HUES48 (cell line): ENCODE results near the gene ZBTB18.

Experiments
- H3K27ac ChIP-seq: one replicate; pipeline ENCODE4 v1.7.0; 2013; ENCODE audit warnings: low read depth, low read length, inconsistent platforms
- H3K27me3 ChIP-seq: 2 replicates; pipeline ENCODE4 v1.6.1; 2013; ENCODE audit warnings: mild to moderate bottlenecking, low read length; ENCODE audit not compliant: control insufficient read depth, insufficient read depth
- H3K36me3 ChIP-seq: 2 replicates; pipeline ENCODE4 v1.6.1; 2013; ENCODE audit warnings: low read length; ENCODE audit not compliant: control insufficient read depth, insufficient read depth
- H3K4me1 ChIP-seq: 2 replicates; pipeline ENCODE4 v1.6.1; 2013; ENCODE audit warnings: mild to moderate bottlenecking, low read length; ENCODE audit not compliant: control insufficient read depth, insufficient read depth
- H3K4me3 ChIP-seq: 2 replicates; pipeline ENCODE4 v1.5.1; 2013; ENCODE audit warnings: mild to moderate bottlenecking, low read depth, low read length
- H3K9ac ChIP-seq: 2 replicates; pipeline ENCODE4 v1.6.1; 2013; ENCODE audit warnings: mild to moderate bottlenecking, low read depth, low read length, moderate library complexity
- H3K9me3 ChIP-seq: 2 replicates; pipeline ENCODE4 v1.6.1; 2013; ENCODE audit warnings: low read length; ENCODE audit not compliant: control insufficient read depth, insufficient read depth

The ZBTB18 gene

GRCh38 chr1:244063498-244063897, 12.4 kb downstream of the ZBTB18 start:
- H3K4me1 ChIP-seq, result peaks cover 25% of the 10 kb centered on the region

GRCh38 chr1:244064621-244065020, 13.5 kb downstream of the ZBTB18 start:
- peaks cover 22% of the 10 kb centered on the region for H3K4me1 ChIP-seq
- no peak overlapping the region for H3K4me3 ChIP-seq
- no peak overlapping the region for H3K9ac ChIP-seq
- no peaks in the 10 kb centered on the region for H3K27me3 ChIP-seq
- H3K36me3 ChIP-seq, result no peaks in the 10 kb centered on the region
- no peaks in the 10 kb centered on the region for H3K9me3 ChIP-seq
- no peak overlapping the region for H3K27ac ChIP-seq

More at GRCh38 chr1:244063498-244063897, 12.4 kb downstream of the ZBTB18 start:
- no peak overlapping the region for H3K9ac ChIP-seq
- no peak overlapping the region for H3K27ac ChIP-seq
- no peaks in the 10 kb centered on the region for H3K36me3 ChIP-seq
- no peak overlapping the region for H3K4me3 ChIP-seq
- H3K9me3 ChIP-seq, result no peaks in the 10 kb centered on the region
- H3K27me3 ChIP-seq, result no peaks in the 10 kb centered on the region

GRCh38 chr1:244065063-244065793, 14.1 kb downstream of the ZBTB18 start:
- no peaks in the 10 kb centered on the region for H3K9me3 ChIP-seq
- H3K9ac ChIP-seq, result no peak overlapping the region
- H3K27me3 ChIP-seq, result no peaks in the 10 kb centered on the region
- H3K36me3 ChIP-seq, result no peaks in the 10 kb centered on the region
- peaks cover 19% of the 10 kb centered on the region for H3K4me1 ChIP-seq
- H3K27ac ChIP-seq, result no peak overlapping the region
- no peak overlapping the region for H3K4me3 ChIP-seq

GRCh38 chr1:244065960-244066388, 14.9 kb downstream of the ZBTB18 start:
- Histone ChIP-seq H3K4me1 (peaks cover 19% of the 10 kb centered on the region), H3K36me3 (no peaks in the 10 kb centered on the region), H3K27me3 (no peaks in the 10 kb centered on the region), H3K27ac (no peak overlapping the region), H3K9ac (no peak overlapping the region), H3K4me3 (no peak overlapping the region), H3K9me3 (no peaks in the 10 kb centered on the region)

- Histone ChIP-seq H3K9ac (no peak overlapping the region), H3K4me1 (peaks cover 11% of the 10 kb centered on the region), H3K36me3 (no peaks in the 10 kb centered on the region), H3K27ac (no peak overlapping the region), H3K27me3 (no peaks in the 10 kb centered on the region), H3K4me3 (no peak overlapping the region), H3K9me3 (no peaks in the 10 kb centered on the region)
Observed at GRCh38 chr1:244066954-244067716, 16.1 kb downstream of the ZBTB18 start.

- Histone ChIP-seq H3K4me1 (peaks cover 4% of the 10 kb centered on the region), H3K27me3 (no peaks in the 10 kb centered on the region), H3K9me3 (no peaks in the 10 kb centered on the region), H3K4me3 (no peak overlapping the region), H3K27ac (no peak overlapping the region), H3K9ac (no peak overlapping the region), H3K36me3 (no peaks in the 10 kb centered on the region)
Observed at GRCh38 chr1:244067893-244068292, 16.8 kb downstream of the ZBTB18 start.

GRCh38 chr1:244068567-244068966, 17.5 kb downstream of the ZBTB18 start:
- Histone ChIP-seq H3K36me3 (no peaks in the 10 kb centered on the region), H3K9ac (no peak overlapping the region), H3K4me1 (peaks cover 3% of the 10 kb centered on the region; the same call in 1 of the 2 replicates), H3K9me3 (no peaks in the 10 kb centered on the region), H3K27me3 (no peaks in the 10 kb centered on the region), H3K27ac (no peak overlapping the region), H3K4me3 (no peak overlapping the region)

- Histone ChIP-seq H3K4me1 (peaks cover 3% of the 10 kb centered on the region; the same call in 1 of the 2 replicates), H3K36me3 (no peaks in the 10 kb centered on the region), H3K9me3 (no peaks in the 10 kb centered on the region), H3K27ac (no peak overlapping the region), H3K4me3 (no peak overlapping the region), H3K27me3 (no peaks in the 10 kb centered on the region), H3K9ac (no peak overlapping the region)
Observed at GRCh38 chr1:244069326-244069898, 18.3 kb downstream of the ZBTB18 start.

GRCh38 chr1:244074559-244075171, 23.6 kb downstream of the ZBTB18 start:
- no peak overlapping the region for H3K27ac ChIP-seq
- H3K9me3 ChIP-seq, result no peaks in the 10 kb centered on the region
- H3K4me3 ChIP-seq, result no peak overlapping the region
- H3K36me3 ChIP-seq, result no peaks in the 10 kb centered on the region
- no peak overlapping the region for H3K9ac ChIP-seq
- H3K4me1 ChIP-seq, result peaks cover 14% of the 10 kb centered on the region
- H3K27me3 ChIP-seq, result no peaks in the 10 kb centered on the region

- Histone ChIP-seq H3K4me3 (no peak overlapping the region), H3K27ac (peak overlapping the region; percentile 17), H3K9ac (no peak overlapping the region), H3K36me3 (no peaks in the 10 kb centered on the region), H3K27me3 (no peaks in the 10 kb centered on the region), H3K9me3 (no peaks in the 10 kb centered on the region), H3K4me1 (peaks cover 14% of the 10 kb centered on the region)
Observed at GRCh38 chr1:244075247-244075722, 24.2 kb downstream of the ZBTB18 start.
